GM21576 (cell line): Measurements from ENCODE around the gene SPDYE5.

Experiments used
- ATAC-seq: cut with Tn5 transposase; IDR thresholded peaks from one replicate; pipeline ENCODE4 v1.9.1; 2021; ENCODE audit warnings: mild to moderate bottlenecking, moderate library complexity; ENCODE audit not compliant: unreplicated experiment

The SPDYE5 gene

GRCh38 chr7:75536491-75536890 is 44.4 kb downstream of the SPDYE5 start:
- no peak for ATAC-seq

GRCh38 chr7:75536940-75537538 is 44.9 kb downstream of the SPDYE5 start:
- ATAC-seq, result no peak

- no peak for ATAC-seq
Measured at GRCh38 chr7:75537731-75538130, 45.6 kb downstream of the SPDYE5 start.

GRCh38 chr7:75546237-75547015 is 54.3 kb downstream of the SPDYE5 start:
- ATAC-seq, result no peak
